ENCODE data around the gene BEST1.
"Not testable (repeated sequence)": the region's sequence is repeated elsewhere in the genome, so short reads cannot be mapped to it uniquely, and the experiment has no call there.

Gene BEST1

GRCh38 chr11:61947486-61948210 lies 2.5 kb upstream of the BEST1 start:
- DNase-seq (ENCODE audit: extremely low read depth, insufficient read length): no peak
- peak; percentile 95 for TF ChIP-seq CTCF (IDR thresholded peaks at IDR 0.05; ENCODE audit: insufficient read depth, low read length, poor library complexity, severe bottlenecking)
- H3K4me3 ChIP-seq (replicated peaks; ENCODE audit: low read depth, low read length): no peak overlapping the region

GRCh38 chr11:61948505-61948904 lies 1.6 kb upstream of the BEST1 start:
- H3K36me3 ChIP-seq (ENCODE audit: control insufficient read depth, insufficient read depth, low read length): no peaks in the 10 kb centered on the region
- TF ChIP-seq CTCF (IDR thresholded peaks at IDR 0.05; ENCODE audit: insufficient read depth, low read length, poor library complexity, severe bottlenecking): no peak
- H3K27me3 ChIP-seq (replicated peaks; ENCODE audit: control insufficient read depth, insufficient read depth, low read length): peaks cover 2% of the 10 kb centered on the region; the same call in 1 of the 2 replicates
- no peak for DNase-seq (ENCODE audit: extremely low read depth, insufficient read length)
- no peak overlapping the region for H3K4me3 ChIP-seq (replicated peaks; ENCODE audit: low read depth, low read length)

More at GRCh38 chr11:61947486-61948210, 2.5 kb upstream of the BEST1 start:
- Histone ChIP-seq H3K36me3 (ENCODE audit: control insufficient read depth, insufficient read depth, low read length) (no peaks in the 10 kb centered on the region), H3K27me3 (replicated peaks; ENCODE audit: control insufficient read depth, insufficient read depth, low read length) (peaks cover 2% of the 10 kb centered on the region; the same call in 1 of the 2 replicates)

- no peak for TF ChIP-seq CTCF (IDR thresholded peaks at IDR 0.05; ENCODE audit: insufficient read depth, low read length, poor library complexity, severe bottlenecking)
- Histone ChIP-seq H3K36me3 (ENCODE audit: control insufficient read depth, insufficient read depth, low read length) (no peaks in the 10 kb centered on the region), H3K27me3 (replicated peaks; ENCODE audit: control insufficient read depth, insufficient read depth, low read length) (peaks cover 2% of the 10 kb centered on the region; the same call in 1 of the 2 replicates), H3K4me3 (replicated peaks; ENCODE audit: low read depth, low read length) (no peak overlapping the region)
- DNase-seq (ENCODE audit: extremely low read depth, insufficient read length): no peak
Measured at GRCh38 chr11:61949169-61950034, 749 bp upstream of the BEST1 start.

GRCh38 chr11:61951484-61952135 lies 1.5 kb downstream of the BEST1 start:
- H3K27me3 ChIP-seq (replicated peaks; ENCODE audit: control insufficient read depth, insufficient read depth, low read length): no peaks in the 10 kb centered on the region
- no peak for DNase-seq (ENCODE audit: extremely low read depth, insufficient read length)
- no peak for TF ChIP-seq CTCF (IDR thresholded peaks at IDR 0.05; ENCODE audit: insufficient read depth, low read length, poor library complexity, severe bottlenecking)
- H3K36me3 ChIP-seq (ENCODE audit: control insufficient read depth, insufficient read depth, low read length): no peaks in the 10 kb centered on the region
- H3K4me3 ChIP-seq (replicated peaks; ENCODE audit: low read depth, low read length): no peak overlapping the region

- no peak overlapping the region for H3K4me3 ChIP-seq (replicated peaks; ENCODE audit: low read depth, low read length)
Measured at GRCh38 chr11:61952882-61953281, 2.7 kb downstream of the BEST1 start.

GRCh38 chr11:61953632-61954031 lies 3.5 kb downstream of the BEST1 start:
- not testable (repeated sequence) for H3K36me3 ChIP-seq (ENCODE audit: control insufficient read depth, insufficient read depth, low read length); H3K4me3 ChIP-seq (replicated peaks; ENCODE audit: low read depth, low read length); H3K27me3 ChIP-seq (replicated peaks; ENCODE audit: control insufficient read depth, insufficient read depth, low read length); DNase-seq (ENCODE audit: extremely low read depth, insufficient read length)

More at GRCh38 chr11:61952882-61953281, 2.7 kb downstream of the BEST1 start:
- no peak for DNase-seq (ENCODE audit: extremely low read depth, insufficient read length)
- H3K27me3 ChIP-seq (replicated peaks; ENCODE audit: control insufficient read depth, insufficient read depth, low read length): no peaks in the 10 kb centered on the region
- no peaks in the 10 kb centered on the region for H3K36me3 ChIP-seq (ENCODE audit: control insufficient read depth, insufficient read depth, low read length)
- TF ChIP-seq CTCF (IDR thresholded peaks at IDR 0.05; ENCODE audit: insufficient read depth, low read length, poor library complexity, severe bottlenecking): no peak

Measured in GM06990 (cell line).